Trophoblast cell (in vitro differentiated cells and primary cell): ENCODE measurements around the gene ACOX1.

ENCODE experiments used
- DNase-seq, 2 donors: peaks; one replicate each; pipeline ENCODE4 v3.0.0-alpha.2; 2016
- H2AFZ ChIP-seq: 2 replicates; pipeline ENCODE4 v1.6.1; 2013; ENCODE audit warnings: low read length, moderate library complexity, mild to moderate bottlenecking; ENCODE audit not compliant: insufficient read depth, poor library complexity
- H2AK5ac ChIP-seq: 2 replicates; pipeline ENCODE4 v1.6.1; 2013; ENCODE audit warnings: mild to moderate bottlenecking, low read length
- H2BK120ac ChIP-seq: 2 replicates; pipeline ENCODE4 v1.6.1; 2013; ENCODE audit warnings: low read length, mild to moderate bottlenecking, moderate library complexity; ENCODE audit not compliant: insufficient read depth, poor library complexity
- H2BK12ac ChIP-seq: 2 replicates; pipeline ENCODE4 v1.6.1; 2013; ENCODE audit warnings: mild to moderate bottlenecking, low read length, moderate library complexity
- H2BK5ac ChIP-seq: 2 replicates; pipeline ENCODE4 v1.6.1; 2013; ENCODE audit warnings: low read length, low read depth, moderate library complexity, mild to moderate bottlenecking; ENCODE audit not compliant: poor library complexity
- H3K14ac ChIP-seq: 2 replicates; pipeline ENCODE4 v1.6.1; 2013; ENCODE audit warnings: mild to moderate bottlenecking, low read length
- H3K18ac ChIP-seq: 2 replicates; pipeline ENCODE4 v1.6.1; 2013; ENCODE audit warnings: mild to moderate bottlenecking, low read length
- H3K23ac ChIP-seq: 2 replicates; pipeline ENCODE4 v1.6.1; 2013; ENCODE audit warnings: low read length
- H3K27ac ChIP-seq: 2 replicates; pipeline ENCODE4 v1.5.1; 2013; ENCODE audit warnings: low read depth, mild to moderate bottlenecking, inconsistent platforms, low read length, moderate library complexity
- H3K27me3 ChIP-seq: 2 replicates; pipeline ENCODE4 v1.6.1; 2013; ENCODE audit warnings: inconsistent platforms, mild to moderate bottlenecking, low read length, moderate library complexity; ENCODE audit not compliant: insufficient read depth
- H3K36me3 ChIP-seq, 2 experiments: 1 replicate in 1 of 2; 2 replicates in 1 of 2; pipeline ENCODE4 v1.6.1; 2013; ENCODE audit warnings: low read length in 2 of 2, mild to moderate bottlenecking in 2 of 2, moderate library complexity in 1 of 2; ENCODE audit not compliant: insufficient read depth in 2 of 2, control insufficient read depth in 1 of 2
- H3K4ac ChIP-seq: 2 replicates; pipeline ENCODE4 v1.6.1; 2013; ENCODE audit warnings: low read depth, mild to moderate bottlenecking, low read length, moderate library complexity
- H3K4me1 ChIP-seq, 2 experiments: 1 replicate in 1 of 2; 2 replicates in 1 of 2; pipeline ENCODE4 v1.6.1; 2013; ENCODE audit warnings: low read length in 2 of 2, mild to moderate bottlenecking in 2 of 2, moderate library complexity in 1 of 2; ENCODE audit not compliant: insufficient read depth in 2 of 2, control insufficient read depth in 1 of 2
- H3K4me2 ChIP-seq: 2 replicates; pipeline ENCODE4 v1.6.1; 2013; ENCODE audit warnings: inconsistent platforms, mild to moderate bottlenecking, low read length, moderate library complexity
- H3K4me3 ChIP-seq: 2 replicates; pipeline ENCODE4 v1.5.1; 2013; ENCODE audit warnings: mild to moderate bottlenecking, low read depth, low read length, inconsistent platforms
- H3K79me1 ChIP-seq: one replicate; pipeline ENCODE4 v1.6.1; 2013; ENCODE audit warnings: low read length
- H3K79me2 ChIP-seq: 2 replicates; pipeline ENCODE4 v1.6.1; 2013; ENCODE audit warnings: low read length, mild to moderate bottlenecking; ENCODE audit not compliant: control insufficient read depth, insufficient read depth, poor library complexity
- H3K9ac ChIP-seq: 2 replicates; pipeline ENCODE4 v1.6.1; 2013; ENCODE audit warnings: mild to moderate bottlenecking, low read length
- H3K9me3 ChIP-seq: 2 replicates; pipeline ENCODE4 v1.6.1; 2013; ENCODE audit warnings: low read depth, mild to moderate bottlenecking, control low read depth, inconsistent platforms, low read length; ENCODE audit not compliant: insufficient read depth
- H4K12ac ChIP-seq: 2 replicates; pipeline ENCODE4 v1.6.1; 2013; ENCODE audit warnings: low read depth, mild to moderate bottlenecking, low read length, moderate library complexity
- H4K8ac ChIP-seq: 2 replicates; pipeline ENCODE4 v1.6.1; 2013; ENCODE audit warnings: low read depth, mild to moderate bottlenecking, low read length, moderate library complexity
- H4K91ac ChIP-seq: one replicate; pipeline ENCODE4 v1.6.1; 2013; ENCODE audit warnings: low read depth, mild to moderate bottlenecking, low read length, moderate library complexity
- WGBS: extraction: QIAGEN DNeasy Blood & Tissue Kit; methylation state at CpG from one replicate; pipeline ENCODE4 v1.1.7; 2013; ENCODE audit warnings: missing lambda C conversion rate; ENCODE audit not compliant: insufficient read length, insufficient coverage; ENCODE audit errors: extremely low coverage; 5-methylcytosine and 5-hydroxymethylcytosine counted together

ACOX1 gene

DNA sequence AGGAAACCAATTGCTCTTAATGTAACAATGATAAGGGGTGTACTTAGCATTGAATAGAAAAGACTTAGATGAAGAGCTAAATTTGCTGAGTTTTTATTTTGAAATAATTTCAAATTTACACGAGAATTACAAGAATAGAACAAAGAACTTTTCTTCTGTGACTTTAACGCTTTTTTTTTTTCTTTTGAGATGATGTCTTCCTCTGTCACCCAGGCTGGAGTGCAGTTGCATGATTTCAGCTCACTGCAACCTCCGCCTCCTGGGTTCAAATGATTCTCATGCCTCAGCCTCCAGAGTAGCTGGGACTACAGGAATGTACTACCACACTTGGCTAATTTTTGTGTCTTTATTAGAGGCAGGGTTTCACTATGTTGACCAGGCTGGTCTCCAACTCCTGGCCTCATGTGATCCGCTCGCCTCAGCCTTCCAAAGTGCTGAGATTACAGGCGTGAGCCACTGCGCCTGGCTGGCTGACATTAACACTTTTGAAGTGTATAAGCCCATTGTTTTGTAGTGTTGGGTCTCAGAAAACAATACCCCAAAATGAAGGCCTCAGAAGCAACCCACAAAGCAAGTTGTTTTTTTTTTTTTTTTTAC is 2.2 kb upstream of the ACOX1 start:
- Histone ChIP-seq H3K27ac (peak overlapping the region; percentile 100), H2BK120ac (peak overlapping the region; percentile 97), H2BK5ac (peak overlapping the region; percentile 90), H2BK12ac (peak overlapping the region; percentile 72), H3K23ac (no peak overlapping the region), H3K4ac (peak overlapping the region; percentile 61), H4K8ac (peak overlapping the region; percentile 68), H3K4me1 (peaks cover 22 to 28% of the 10 kb centered on the region in 2 experiments), H3K4me2 (no peak overlapping the region), H3K18ac (peak overlapping the region; percentile 82), H3K36me3 (no peaks in the 10 kb centered on the region), H3K9ac (no peak overlapping the region), H2AFZ (peak overlapping the region; percentile 37), H3K4me3 (no peak overlapping the region), H3K27me3 (no peaks in the 10 kb centered on the region), H3K79me1 (peaks cover 30% of the 10 kb centered on the region), H3K9me3 (no peaks in the 10 kb centered on the region), H3K14ac (peak overlapping the region; percentile 82), H2AK5ac (peak overlapping the region; percentile 95), H4K91ac (peak overlapping the region; percentile 89), H3K79me2 (peaks cover 23% of the 10 kb centered on the region), H4K12ac (peak overlapping the region; percentile 71)
- DNase-seq = peak; percentile 53 to 63
- no CpG with 5 or more reads among the region's 7 CpGs for WGBS

DNA sequence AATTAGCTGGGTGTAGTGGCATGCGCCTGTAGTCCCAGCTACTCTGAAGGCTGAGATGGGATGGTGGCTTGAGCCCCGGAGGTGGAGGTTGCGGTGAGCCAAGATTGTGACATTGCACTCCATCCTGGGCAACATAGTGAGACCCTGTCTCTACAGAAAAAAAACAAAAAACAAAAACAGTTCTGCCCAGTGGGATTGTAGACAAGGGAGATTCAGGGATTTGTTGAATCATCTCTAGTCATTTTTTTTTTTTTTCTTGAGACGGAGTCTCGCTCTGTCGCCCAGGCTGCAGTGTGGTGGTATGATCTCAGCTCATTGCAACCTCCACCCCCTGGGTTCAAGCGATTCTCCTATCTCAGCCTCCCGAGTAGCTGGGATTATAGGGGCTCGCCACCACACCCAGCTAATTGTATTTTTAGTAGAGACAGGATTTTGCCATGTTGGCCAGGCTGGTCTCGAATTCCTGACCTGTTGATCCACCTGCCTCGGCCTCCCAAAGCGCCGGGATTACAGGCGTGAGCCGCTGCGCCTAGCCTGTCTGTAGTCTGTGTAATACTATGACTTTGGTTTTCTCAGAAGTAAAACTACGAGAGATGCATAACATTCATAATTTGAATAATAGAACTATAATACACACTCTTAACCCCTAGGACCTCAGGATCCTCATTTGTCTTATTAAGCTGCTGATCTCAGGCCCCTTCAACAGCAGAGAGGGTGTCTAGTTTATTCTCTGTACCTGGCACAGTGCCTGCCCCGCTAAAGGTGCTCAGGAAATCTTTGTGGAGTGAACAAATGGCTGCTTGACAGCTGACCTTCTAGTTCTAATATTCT is 1.4 kb upstream of the ACOX1 start:
- peak overlapping the region; percentile 96 for H2BK120ac ChIP-seq

DNA sequence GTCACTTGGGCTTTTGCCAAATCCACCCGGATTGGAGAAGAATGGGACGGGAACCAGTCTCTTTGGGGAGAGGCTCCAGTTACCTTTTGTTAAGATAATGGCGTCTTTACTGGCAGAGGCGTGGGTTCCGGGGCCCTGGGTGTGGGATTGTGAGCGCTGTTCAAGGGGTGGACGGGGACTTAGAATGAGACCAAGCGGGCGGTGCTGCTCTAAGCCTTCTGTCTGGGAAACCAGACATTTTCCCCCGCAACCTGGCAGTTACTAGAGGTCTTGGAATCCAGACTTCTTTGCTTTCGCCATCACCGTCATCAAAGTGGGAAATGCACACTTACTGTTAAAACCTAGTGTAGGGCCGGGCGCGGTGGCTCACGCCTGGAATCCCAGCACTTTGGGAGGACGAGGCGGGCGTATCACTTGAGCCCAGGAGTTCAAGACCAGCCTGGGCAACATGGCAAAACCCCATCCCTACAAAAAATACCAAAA is 780 bp upstream of the ACOX1 start:
- Histone ChIP-seq H3K36me3 (peaks cover 0 to 2% of the 10 kb centered on the region in 2 experiments), H3K4me3 (peak overlapping the region; percentile 67), H3K9ac (peak overlapping the region; percentile 61), H2AK5ac (peak overlapping the region; percentile 94), H2AFZ (peak overlapping the region; percentile 71), H3K79me1 (peaks cover 30% of the 10 kb centered on the region), H3K4ac (peak overlapping the region; percentile 82), H3K23ac (no peak overlapping the region), H3K14ac (peak overlapping the region; percentile 99), H4K12ac (peak overlapping the region; percentile 43), H3K27ac (peak overlapping the region; percentile 100), H3K18ac (peak overlapping the region; percentile 97), H4K8ac (peak overlapping the region; percentile 97), H2BK5ac (peak overlapping the region; percentile 99), H2BK120ac (peak overlapping the region; percentile 96), H3K27me3 (no peaks in the 10 kb centered on the region), H3K9me3 (no peaks in the 10 kb centered on the region), H3K79me2 (peaks cover 23% of the 10 kb centered on the region), H3K4me2 (peak overlapping the region; percentile 72), H3K4me1 (peaks cover 22 to 26% of the 10 kb centered on the region in 2 experiments), H2BK12ac (peak overlapping the region; percentile 52), H4K91ac (peak overlapping the region; percentile 98)
- no CpG with 5 or more reads among the region's 19 CpGs for WGBS
- DNase-seq = peak; percentile 93 to 95

More for the DNA sequence above, 1.4 kb upstream of the ACOX1 start:
- Histone ChIP-seq H2AK5ac (peak overlapping the region; percentile 94), H3K36me3 (peaks cover 0 to 2% of the 10 kb centered on the region in 2 experiments), H3K79me2 (peaks cover 23% of the 10 kb centered on the region), H3K23ac (no peak overlapping the region), H3K9me3 (no peaks in the 10 kb centered on the region), H3K14ac (peak overlapping the region; percentile 99), H3K4ac (peak overlapping the region; percentile 90), H2BK5ac (peak overlapping the region; percentile 99), H3K27ac (peak overlapping the region; percentile 100), H3K9ac (no peak overlapping the region), H2AFZ (no peak overlapping the region), H3K4me1 (peaks cover 22 to 26% of the 10 kb centered on the region in 2 experiments), H2BK12ac (peak overlapping the region; percentile 82), H3K27me3 (no peaks in the 10 kb centered on the region), H3K4me2 (peak overlapping the region; percentile 72), H3K4me3 (peak overlapping the region; percentile 67), H3K18ac (peak overlapping the region; percentile 97), H4K8ac (peak overlapping the region; percentile 97), H4K91ac (peak overlapping the region; percentile 98), H3K79me1 (peaks cover 30% of the 10 kb centered on the region), H4K12ac (peak overlapping the region; percentile 43)
- peak; percentile 62 to 67 for DNase-seq
- no CpG with 5 or more reads among the region's 18 CpGs for WGBS

DNA sequence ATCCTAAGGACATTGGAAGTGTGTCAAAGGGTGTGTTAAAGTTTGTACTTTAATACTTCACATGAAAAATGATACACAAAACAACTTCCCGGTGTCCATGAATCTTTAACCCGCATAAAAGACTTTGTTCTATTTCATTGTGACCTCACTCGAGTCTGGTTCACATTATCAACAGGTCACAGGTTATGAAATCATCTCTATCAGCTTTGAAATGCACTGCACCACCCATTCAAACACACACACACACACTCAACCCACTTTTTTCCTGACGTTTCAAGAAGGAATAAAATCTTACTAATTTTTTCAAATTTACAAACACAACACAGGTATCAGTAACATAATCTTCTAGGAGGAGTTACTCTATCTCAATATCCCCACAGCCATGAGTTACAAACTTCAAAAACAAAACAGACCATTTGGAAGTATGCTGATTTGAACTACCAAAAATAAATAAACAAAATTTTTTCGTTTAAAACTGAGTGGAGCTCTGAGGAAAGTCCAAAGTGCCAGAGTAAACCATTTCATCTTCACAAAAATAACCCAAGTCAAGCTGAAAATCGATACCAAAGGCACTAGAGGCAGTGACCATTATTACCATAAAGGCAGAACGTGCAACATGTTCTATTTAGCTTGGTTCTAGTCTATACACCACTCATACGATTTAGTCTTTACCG is 2.7 kb downstream of the ACOX1 start:
- Histone ChIP-seq H3K18ac (no peak overlapping the region), H3K4me2 (peak overlapping the region; percentile 51), H3K79me2 (peaks cover 23% of the 10 kb centered on the region), H3K79me1 (peaks cover 21% of the 10 kb centered on the region), H3K4me3 (no peak overlapping the region), H3K9me3 (no peaks in the 10 kb centered on the region), H3K4me1 (peaks cover 11 to 12% of the 10 kb centered on the region in 2 experiments), H2BK120ac (no peak overlapping the region), H3K27ac (no peak overlapping the region), H4K8ac (no peak overlapping the region), H2BK12ac (no peak overlapping the region), H3K4ac (no peak overlapping the region), H3K9ac (no peak overlapping the region), H3K23ac (no peak overlapping the region), H4K12ac (no peak overlapping the region), H3K14ac (no peak overlapping the region), H2AFZ (no peak overlapping the region), H3K36me3 (peaks cover 13 to 14% of the 10 kb centered on the region in 2 experiments), H2AK5ac (no peak overlapping the region), H2BK5ac (no peak overlapping the region), H3K27me3 (no peaks in the 10 kb centered on the region), H4K91ac (no peak overlapping the region)
- 100% methylated on average over 1 of the region's 9 CpGs for WGBS
- peak in 1 of 2 donors; percentile 55 for DNase-seq
